Amygdala (tissue), 56 donors: ENCODE results near the gene EXOC1.
"Not testable (repeated sequence)": the region's sequence is repeated elsewhere in the genome, so short reads cannot be mapped to it uniquely, and the experiment has no call there.

Experiments
- DNase-seq, 56 donors: peaks; one replicate each; lab custom pipeline; 2025; lab: John Stamatoyannopoulos, UW

The EXOC1 gene

GRCh38 chr4:55896622-55897021 lies 43.2 kb downstream of the EXOC1 start:
- DNase-seq = no peak

GRCh38 chr4:55902677-55903076 lies 49.2 kb downstream of the EXOC1 start:
- DNase-seq = no peak

GRCh38 chr4:55903577-55903976 lies 50.1 kb downstream of the EXOC1 start:
- no peak for DNase-seq

GRCh38 chr4:55904576-55904975 lies 51.1 kb downstream of the EXOC1 start:
- DNase-seq = no peak

GRCh38 chr4:55906323-55906722 lies 52.9 kb downstream of the EXOC1 start:
- no peak for DNase-seq

GRCh38 chr4:55906989-55907388 lies 53.5 kb downstream of the EXOC1 start:
- no peak for DNase-seq

GRCh38 chr4:55907469-55907868 lies 54.0 kb downstream of the EXOC1 start:
- no peak for DNase-seq

GRCh38 chr4:55910140-55910539 lies 56.7 kb downstream of the EXOC1 start:
- no peak for DNase-seq

GRCh38 chr4:55912249-55912648 lies 58.8 kb downstream of the EXOC1 start:
- DNase-seq = no peak

GRCh38 chr4:55920571-55920970 lies 67.1 kb downstream of the EXOC1 start:
- no peak for DNase-seq

- no peak for DNase-seq
Measured at GRCh38 chr4:55921093-55921492, 67.6 kb downstream of the EXOC1 start.

- no peak for DNase-seq
Measured at GRCh38 chr4:55925241-55925640, 71.8 kb downstream of the EXOC1 start.

- no peak for DNase-seq
Measured at GRCh38 chr4:55926610-55927009, 73.2 kb downstream of the EXOC1 start.

- DNase-seq = no peak
Measured at GRCh38 chr4:55927803-55928437, 74.5 kb downstream of the EXOC1 start.

- no peak for DNase-seq
Measured at GRCh38 chr4:55928846-55929245, 75.4 kb downstream of the EXOC1 start.

GRCh38 chr4:55931043-55931442 lies 77.6 kb downstream of the EXOC1 start:
- DNase-seq = no peak

GRCh38 chr4:55931833-55932232 lies 78.4 kb downstream of the EXOC1 start:
- no peak for DNase-seq

GRCh38 chr4:55932511-55932910 lies 79.1 kb downstream of the EXOC1 start:
- no peak for DNase-seq

GRCh38 chr4:55933611-55934010 lies 80.2 kb downstream of the EXOC1 start:
- no peak for DNase-seq

- not testable (repeated sequence) for DNase-seq
Measured at GRCh38 chr4:55935907-55936306, 82.5 kb downstream of the EXOC1 start.

- no peak for DNase-seq
Measured at GRCh38 chr4:55938481-55938880, 85.0 kb downstream of the EXOC1 start.

GRCh38 chr4:55939421-55939820 lies 86.0 kb downstream of the EXOC1 start:
- no peak for DNase-seq

- no peak for DNase-seq
Measured at GRCh38 chr4:55941881-55942396, 88.5 kb downstream of the EXOC1 start.
